GM23338 (cell line): ENCODE results near the gene DNAH10. TPM values are rescaled to one million over a fixed set of nuclear protein-coding genes. Genes with fewer than 3 reads are reported as not detected.

ENCODE experiments used
- ATAC-seq: fragments of 200-7000 bp; cut with Tn5 transposase; 3 replicates; pipeline ENCODE4 v1.9.1; 2020
- DNase-seq: peaks from one replicate; pipeline ENCODE4 v3.0.0-alpha.2; 2015; ENCODE audit warnings: low spot score
- H2AFZ ChIP-seq: fragments of 200-600 bp; sonication (generic); 2 replicates; pipeline ENCODE4 v1.8.0; 2016; ENCODE audit warnings: antibody characterized with exemption, mild to moderate bottlenecking, moderate library complexity
- H3F3A ChIP-seq: fragments of 200-600 bp; sonication (generic); replicated peaks from 2 replicates; pipeline ENCODE4 v1.8.0; 2017; ENCODE audit warnings: antibody characterized with exemption, mixed run types, low read depth
- H3K27ac ChIP-seq: fragments of 200-600 bp; sonication (generic); 2 replicates; pipeline ENCODE4 v1.6.1; 2016; ENCODE audit warnings: low read depth
- H3K27me3 ChIP-seq: fragments of 200-600 bp; sonication (generic); 2 replicates; pipeline ENCODE4 v1.8.0; 2016; ENCODE audit warnings: mild to moderate bottlenecking, mixed run types, moderate library complexity; ENCODE audit not compliant: insufficient read depth
- H3K36me3 ChIP-seq: fragments of 200-600 bp; sonication (generic); 2 replicates; pipeline ENCODE4 v1.8.0; 2016; ENCODE audit warnings: mild to moderate bottlenecking; ENCODE audit not compliant: insufficient read depth
- H3K4me1 ChIP-seq: fragments of 200-600 bp; sonication (generic); 2 replicates; pipeline ENCODE4 v1.8.0; 2016; ENCODE audit warnings: mild to moderate bottlenecking, moderate library complexity; ENCODE audit not compliant: insufficient read depth
- H3K4me2 ChIP-seq: fragments of 200-600 bp; sonication (generic); 2 replicates; pipeline ENCODE4 v1.7.1; 2017; ENCODE audit warnings: mixed run types
- H3K4me3 ChIP-seq: fragments of 200-600 bp; sonication (generic); 2 replicates; pipeline ENCODE4 v1.6.1; 2016; ENCODE audit warnings: mixed run types
- H3K79me2 ChIP-seq: fragments of 200-600 bp; sonication (generic); replicated peaks from 2 replicates; pipeline ENCODE4 v1.8.0; 2017; ENCODE audit warnings: mild to moderate bottlenecking; ENCODE audit not compliant: insufficient read depth
- H3K9me2 ChIP-seq: fragments of 200-600 bp; sonication (generic); 2 replicates; pipeline ENCODE4 v1.8.0; 2017; ENCODE audit not compliant: insufficient read depth
- H4K20me1 ChIP-seq: fragments of 200-600 bp; sonication (generic); replicated peaks from 2 replicates; pipeline ENCODE4 v1.8.0; 2017; ENCODE audit warnings: mild to moderate bottlenecking; ENCODE audit not compliant: insufficient read depth
- H3K27ac Mint-ChIP-seq: 2 replicates; pipeline ENCODE4 v1.8.0; 2020; ENCODE audit warnings: inconsistent platforms, mild to moderate bottlenecking, moderate library complexity, mixed read lengths
- H3K27me3 Mint-ChIP-seq: 3 replicates; pipeline ENCODE4 v1.8.0; 2022; ENCODE audit warnings: low read depth, mild to moderate bottlenecking, moderate library complexity, mixed read lengths, inconsistent platforms; ENCODE audit not compliant: insufficient read depth, poor library complexity
- H3K36me3 Mint-ChIP-seq: 3 replicates; pipeline ENCODE4 v1.8.0; 2021; ENCODE audit warnings: low read depth, mild to moderate bottlenecking, inconsistent platforms, moderate library complexity, mixed read lengths
- H3K4me1 Mint-ChIP-seq: 3 replicates; pipeline ENCODE4 v1.8.0; 2020; ENCODE audit warnings: mild to moderate bottlenecking, inconsistent platforms, mixed read lengths
- H3K4me3 Mint-ChIP-seq: 3 replicates; pipeline ENCODE4 v1.8.0; 2021; ENCODE audit warnings: moderate library complexity, mild to moderate bottlenecking, inconsistent platforms, mixed read lengths
- H3K9me3 Mint-ChIP-seq: 3 replicates; pipeline ENCODE4 v1.8.0; 2020; ENCODE audit warnings: moderate library complexity, mild to moderate bottlenecking, inconsistent platforms, mixed read lengths
- CREB1 ChIP-seq: fragments of 250-450 bp; sonication (Bioruptor Pico); IDR thresholded peaks from 2 replicates; pipeline ENCODE4 v1.5.0; 2020; ENCODE audit warnings: low read depth, mild to moderate bottlenecking, moderate library complexity
- EZH2 ChIP-seq: fragments of 200-600 bp; sonication (generic); IDR thresholded peaks from one replicate; pipeline ENCODE4 v1.8.0; 2017; ENCODE audit warnings: antibody characterized with exemption, mild to moderate bottlenecking, low read depth; ENCODE audit not compliant: unreplicated experiment
- JUNB ChIP-seq: IDR thresholded peaks from one replicate; pipeline ENCODE4 v1.6.1; 2016; ENCODE audit warnings: antibody characterized with exemption; ENCODE audit not compliant: unreplicated experiment
- REST ChIP-seq: IDR thresholded peaks from one replicate; pipeline ENCODE4 v1.6.1; 2018; ENCODE audit warnings: antibody characterized with exemption; ENCODE audit not compliant: unreplicated experiment
- STAT1 ChIP-seq: IDR thresholded peaks from one replicate; pipeline ENCODE4 v1.6.1; 2016; ENCODE audit warnings: antibody characterized with exemption; ENCODE audit not compliant: unreplicated experiment
- ZNF114 ChIP-seq: fragments of 250-450 bp; sonication (Bioruptor Pico); IDR thresholded peaks from 2 replicates; pipeline ENCODE4 v1.5.0; 2020; ENCODE audit warnings: mild to moderate bottlenecking, moderate library complexity
- polyA plus RNA-seq: library from polyadenylated mRNA; unstranded; fragments of >200 nt; fragmentation: Nextera tagmentation; extraction: Ambion mirVana; gene quantifications from 2 replicates; pipeline ENCODE4 v1.2.1, GENCODE V29; 2016
- total RNA-seq: library from RNA; depleted of rRNA; stranded (reverse); fragments of >200 nt; shearing (Covaris generic); gene quantifications from 2 replicates; pipeline ENCODE4 v1.2.3, GENCODE V29; 2014
- TF ChIP-seq, protein P1 (sequence below): fragments of 250-450 bp; sonication (Bioruptor Pico); IDR thresholded peaks from 2 replicates; pipeline ENCODE4 v1.5.0; 2020; ENCODE audit warnings: mild to moderate bottlenecking, moderate library complexity

DNAH10 gene
- total and polyA plus RNA-seq, 2 experiments from 2014 or later: 0.03 TPM

GRCh38 chr12:123966596-123966995 lies 204.5 kb downstream of the DNAH10 start:
- Mint-ChIP-seq H3K27ac (no peak overlapping the region), H3K9me3 (no peaks in the 10 kb centered on the region), H3K27me3 (peaks cover 97% of the 10 kb centered on the region), H3K4me3 (no peak overlapping the region), H3K4me1 (peaks cover 3% of the 10 kb centered on the region), H3K36me3 (no peaks in the 10 kb centered on the region)
- Histone ChIP-seq H4K20me1 (peaks cover 54% of the 10 kb centered on the region), H3K9me2 (no peaks in the 10 kb centered on the region), H3K79me2 (no peaks in the 10 kb centered on the region), H3K4me1 (peaks cover 5% of the 10 kb centered on the region; the same call in 1 of the 2 replicates), H3F3A (peaks cover 10% of the 10 kb centered on the region), H3K27ac (no peak overlapping the region), H3K4me3 (no peak overlapping the region), H3K4me2 (no peak overlapping the region), H3K27me3 (peaks cover 100% of the 10 kb centered on the region), H3K36me3 (no peaks in the 10 kb centered on the region), H2AFZ (no peak overlapping the region)
- DNase-seq: no peak
- no peak for ATAC-seq
- TF ChIP-seq STAT1: no peak
- TF ChIP-seq EZH2: peak; percentile 30
- no peak for TF ChIP-seq CREB1 (CRISPR knock-in tag)
- TF ChIP-seq, protein P1, sequence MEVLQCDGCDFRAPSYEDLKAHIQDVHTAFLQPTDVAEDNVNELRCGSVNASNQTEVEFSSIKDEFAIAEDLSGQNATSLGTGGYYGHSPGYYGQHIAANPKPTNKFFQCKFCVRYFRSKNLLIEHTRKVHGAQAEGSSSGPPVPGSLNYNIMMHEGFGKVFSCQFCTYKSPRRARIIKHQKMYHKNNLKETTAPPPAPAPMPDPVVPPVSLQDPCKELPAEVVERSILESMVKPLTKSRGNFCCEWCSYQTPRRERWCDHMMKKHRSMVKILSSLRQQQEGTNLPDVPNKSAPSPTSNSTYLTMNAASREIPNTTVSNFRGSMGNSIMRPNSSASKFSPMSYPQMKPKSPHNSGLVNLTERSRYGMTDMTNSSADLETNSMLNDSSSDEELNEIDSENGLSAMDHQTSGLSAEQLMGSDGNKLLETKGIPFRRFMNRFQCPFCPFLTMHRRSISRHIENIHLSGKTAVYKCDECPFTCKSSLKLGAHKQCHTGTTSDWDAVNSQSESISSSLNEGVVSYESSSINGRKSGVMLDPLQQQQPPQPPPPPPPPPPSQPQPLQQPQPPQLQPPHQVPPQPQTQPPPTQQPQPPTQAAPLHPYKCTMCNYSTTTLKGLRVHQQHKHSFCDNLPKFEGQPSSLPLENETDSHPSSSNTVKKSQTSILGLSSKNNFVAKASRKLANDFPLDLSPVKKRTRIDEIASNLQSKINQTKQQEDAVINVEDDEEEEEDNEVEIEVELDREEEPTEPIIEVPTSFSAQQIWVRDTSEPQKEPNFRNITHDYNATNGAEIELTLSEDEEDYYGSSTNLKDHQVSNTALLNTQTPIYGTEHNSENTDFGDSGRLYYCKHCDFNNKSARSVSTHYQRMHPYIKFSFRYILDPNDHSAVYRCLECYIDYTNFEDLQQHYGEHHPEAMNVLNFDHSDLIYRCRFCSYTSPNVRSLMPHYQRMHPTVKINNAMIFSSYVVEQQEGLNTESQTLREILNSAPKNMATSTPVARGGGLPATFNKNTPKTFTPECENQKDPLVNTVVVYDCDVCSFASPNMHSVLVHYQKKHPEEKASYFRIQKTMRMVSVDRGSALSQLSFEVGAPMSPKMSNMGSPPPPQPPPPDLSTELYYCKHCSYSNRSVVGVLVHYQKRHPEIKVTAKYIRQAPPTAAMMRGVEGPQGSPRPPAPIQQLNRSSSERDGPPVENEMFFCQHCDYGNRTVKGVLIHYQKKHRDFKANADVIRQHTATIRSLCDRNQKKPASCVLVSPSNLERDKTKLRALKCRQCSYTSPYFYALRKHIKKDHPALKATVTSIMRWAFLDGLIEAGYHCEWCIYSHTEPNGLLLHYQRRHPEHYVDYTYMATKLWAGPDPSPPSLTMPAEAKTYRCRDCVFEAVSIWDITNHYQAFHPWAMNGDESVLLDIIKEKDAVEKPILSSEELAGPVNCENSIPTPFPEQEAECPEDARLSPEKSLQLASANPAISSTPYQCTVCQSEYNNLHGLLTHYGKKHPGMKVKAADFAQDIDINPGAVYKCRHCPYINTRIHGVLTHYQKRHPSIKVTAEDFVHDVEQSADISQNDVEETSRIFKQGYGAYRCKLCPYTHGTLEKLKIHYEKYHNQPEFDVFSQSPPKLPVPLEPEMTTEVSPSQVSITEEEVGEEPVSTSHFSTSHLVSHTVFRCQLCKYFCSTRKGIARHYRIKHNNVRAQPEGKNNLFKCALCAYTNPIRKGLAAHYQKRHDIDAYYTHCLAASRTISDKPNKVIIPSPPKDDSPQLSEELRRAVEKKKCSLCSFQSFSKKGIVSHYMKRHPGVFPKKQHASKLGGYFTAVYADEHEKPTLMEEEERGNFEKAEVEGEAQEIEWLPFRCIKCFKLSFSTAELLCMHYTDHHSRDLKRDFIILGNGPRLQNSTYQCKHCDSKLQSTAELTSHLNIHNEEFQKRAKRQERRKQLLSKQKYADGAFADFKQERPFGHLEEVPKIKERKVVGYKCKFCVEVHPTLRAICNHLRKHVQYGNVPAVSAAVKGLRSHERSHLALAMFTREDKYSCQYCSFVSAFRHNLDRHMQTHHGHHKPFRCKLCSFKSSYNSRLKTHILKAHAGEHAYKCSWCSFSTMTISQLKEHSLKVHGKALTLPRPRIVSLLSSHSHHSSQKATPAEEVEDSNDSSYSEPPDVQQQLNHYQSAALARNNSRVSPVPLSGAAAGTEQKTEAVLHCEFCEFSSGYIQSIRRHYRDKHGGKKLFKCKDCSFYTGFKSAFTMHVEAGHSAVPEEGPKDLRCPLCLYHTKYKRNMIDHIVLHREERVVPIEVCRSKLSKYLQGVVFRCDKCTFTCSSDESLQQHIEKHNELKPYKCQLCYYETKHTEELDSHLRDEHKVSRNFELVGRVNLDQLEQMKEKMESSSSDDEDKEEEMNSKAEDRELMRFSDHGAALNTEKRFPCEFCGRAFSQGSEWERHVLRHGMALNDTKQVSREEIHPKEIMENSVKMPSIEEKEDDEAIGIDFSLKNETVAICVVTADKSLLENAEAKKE (CRISPR knock-in tag): no peak
- TF ChIP-seq JUNB: no peak
- TF ChIP-seq REST: no peak
- TF ChIP-seq ZNF114 (CRISPR knock-in tag): no peak
